T follicular helper cell (primary cell): ENCODE measurements around the gene NT5C3B.
A peak's percentile ranks its signal among the peaks of the same experiment; 100 is the strongest.
"Not testable (repeated sequence)": the region's sequence is repeated elsewhere in the genome, so short reads cannot be mapped to it uniquely, and the experiment has no call there.

Experiments used
- DNase-seq: peaks from one replicate; pipeline ENCODE4 v3.0.0-alpha.2; 2020; ENCODE audit warnings: low read depth
- total RNA-seq, 2 experiments: gene quantifications; one replicate each; lab custom pipeline; 2026; lab: John Stamatoyannopoulos, UW

Gene NT5C3B
- total RNA-seq: 28.1 to 29.8 reads per million in 2 experiments

- DNase-seq: peak; percentile 34
These were observed at the start of gene NT5C3B for GRCh38 chr17:41835800-41836549. NT5C3B (minus strand) TSS chr17:41836232; CDS start chr17:41836193, 39 bp downstream.

- no peak for DNase-seq
These were observed 49.7 kb upstream of the NT5C3B start for GRCh38 chr17:41885733-41886132.

GRCh38 chr17:41882756-41883155 lies 46.7 kb upstream of the NT5C3B start:
- no peak for DNase-seq

GRCh38 chr17:41880130-41880529 lies 44.1 kb upstream of the NT5C3B start:
- DNase-seq: no peak

GRCh38 chr17:41874293-41874670 lies 38.2 kb upstream of the NT5C3B start:
- not testable (repeated sequence) for DNase-seq

GRCh38 chr17:41873559-41874292 lies 37.7 kb upstream of the NT5C3B start:
- no peak for DNase-seq

- no peak for DNase-seq
These were observed 35.8 kb upstream of the NT5C3B start for GRCh38 chr17:41871789-41872188.

GRCh38 chr17:41870627-41871026 lies 34.6 kb upstream of the NT5C3B start:
- no peak for DNase-seq

GRCh38 chr17:41870097-41870496 lies 34.1 kb upstream of the NT5C3B start:
- no peak for DNase-seq

- DNase-seq: no peak
These were observed 33.4 kb upstream of the NT5C3B start for GRCh38 chr17:41869426-41869825.

- DNase-seq: no peak
These were observed 32.5 kb upstream of the NT5C3B start for GRCh38 chr17:41868568-41868967.

- DNase-seq: no peak
These were observed 29.5 kb upstream of the NT5C3B start for GRCh38 chr17:41865596-41865893.

GRCh38 chr17:41864836-41865595 lies 29.0 kb upstream of the NT5C3B start, which contains the start of gene KLHL11:
KLHL11 (minus strand) TSS chr17:41865423; CDS start chr17:41865370, 53 bp downstream.
- DNase-seq: peak; percentile 85

- no peak for DNase-seq
These were observed 28.4 kb upstream of the NT5C3B start for GRCh38 chr17:41864498-41864835.

GRCh38 chr17:41863074-41863848 lies 27.2 kb upstream of the NT5C3B start:
- no peak for DNase-seq

- DNase-seq: no peak
These were observed 24.4 kb upstream of the NT5C3B start for GRCh38 chr17:41860254-41860931.

GRCh38 chr17:41851382-41851781 lies 15.3 kb upstream of the NT5C3B start:
- DNase-seq: not testable (repeated sequence)

GRCh38 chr17:41849251-41849990 lies 13.4 kb upstream of the NT5C3B start:
- DNase-seq: no peak

- DNase-seq: no peak
These were observed 12.8 kb upstream of the NT5C3B start for GRCh38 chr17:41848788-41849187.

GRCh38 chr17:41844971-41845370 lies 8.9 kb upstream of the NT5C3B start:
- no peak for DNase-seq

GRCh38 chr17:41840781-41841180 lies 4.7 kb upstream of the NT5C3B start:
- not testable (repeated sequence) for DNase-seq
